ENCODE data around the gene KCTD14. TPM values are rescaled to one million over a fixed set of nuclear protein-coding genes. Genes with fewer than 3 reads are reported as not detected.

KCTD14 gene
- total and polyA plus RNA-seq, 9 of the 15 experiments (the other 6 are each of a cell fraction or from before 2014, with no cell fraction given): 0.04 to 0.30 (median 0.11) TPM; not detected in 2

GRCh38 chr11:78015878-78016277 is 7.2 kb downstream of the KCTD14 start:
- Histone ChIP-seq H3K36me3 (ENCODE audit: control insufficient read depth, insufficient read depth, low read length) (no peaks in the 10 kb centered on the region), H4K20me1 (replicated peaks; ENCODE audit: control insufficient read depth, insufficient read depth, low read length) (no peaks in the 10 kb centered on the region), H3K4me2 (ENCODE audit: insufficient read depth, low read length) (peak overlapping the region; percentile 68), H2AFZ (ENCODE audit: low read depth, low read length) (peak overlapping the region; percentile 84), H3K9me3 (replicated peaks; ENCODE audit: control insufficient read depth, insufficient read depth, low read depth, low read length) (no peaks in the 10 kb centered on the region), H3K4me1 (replicated peaks in 1 of 2; ENCODE audit: control insufficient read depth in 2 of 2, insufficient read depth in 2 of 2, low read length in 2 of 2) (peaks cover 5 to 12% of the 10 kb centered on the region in 2 experiments; a peak in 4 of 5 replicates), H3K27ac (ENCODE audit: extremely low read depth, low read depth, low read length) (peak overlapping the region; percentile 73; the same call in 2 of the 3 replicates), H3K4me3 (peak overlapping the region; percentile 30), H3K9ac (ENCODE audit: insufficient read depth in 1 of 2, low read depth in 2 of 2, low read length in 2 of 2) (peak overlapping the region in 1 of 2 experiments; percentile 49; a peak in 3 of 4 replicates), H3K9me1 (ENCODE audit: control insufficient read depth, insufficient read depth, low read length) (no peaks in the 10 kb centered on the region), H3K79me2 (ENCODE audit: control insufficient read depth, insufficient read depth, low read length) (peaks cover 12% of the 10 kb centered on the region; the same call in 2 of the 3 replicates), H3K27me3 (ENCODE audit: control insufficient read depth in 2 of 2, insufficient read depth in 2 of 2, low read length in 2 of 2) (no peaks in the 10 kb centered on the region)
- in situ Hi-C loops (cut with MboI): no loop called here
- DNase-seq (ENCODE audit: extremely low read depth in 1 of 4, low spot score in 3 of 4) (no peak), ATAC-seq (no peak), FAIRE-seq (no peak)
- no peak for TF ChIP-seq POLR2H (tag; IDR thresholded peaks at IDR 0.05; ENCODE audit: low read depth)
- TF ChIP-seq MAFG (tag; conservative IDR thresholded peaks at IDR 0.05): peak; percentile 60
- TF ChIP-seq MAFK (IDR thresholded peaks at IDR 0.05; ENCODE audit: low read length): peak; percentile 70
- TF ChIP-seq ATF4 (CRISPR knock-in tag; IDR thresholded peaks at IDR 0.05): no peak
- TF ChIP-seq MAFF (IDR thresholded peaks at IDR 0.05; ENCODE audit: low read length): peak; percentile 58; the same call in 1 of the 2 replicates
- peak; percentile 80 for TF ChIP-seq C11orf30 (IDR thresholded peaks at IDR 0.05; ENCODE audit: low read depth)
- TF ChIP-seq ZNF316 (IDR thresholded peaks at IDR 0.05): peak; percentile 87
- CTCF ChIA-PET (ENCODE audit: low intra/inter-chr PET ratio): no interaction called here
- POLR2A ChIA-PET: interaction anchor here (0.8 to 2.2 kb wide), 5 partner anchors 11 to 62 kb away, joined by 3 to 11 read pairs (median 3); no protein-coding TSS in a partner anchor
- intact Hi-C loops (cut with micrococcal nuclease): loop anchor here (10.0 kb wide), 1 partner anchor 549 kb away; no protein-coding TSS in a partner anchor
- no TSS peak for BruUV-seq (replicated peaks)
- WGBS (ENCODE audit: insufficient coverage, low coverage, missing lambda C conversion rate): 88% methylated on average over 1 of the region's 1 CpG
